ENCODE measurements around the gene KRTAP1-1. TPM values are rescaled to one million over a fixed set of nuclear protein-coding genes. Genes with fewer than 3 reads are reported as not detected.
A peak's percentile ranks its signal among the peaks of the same experiment; 100 is the strongest.

KRTAP1-1 gene
- total and polyA plus RNA-seq, 2 of the 8 experiments (the other 6 are each of a cell fraction or from before 2014, with no cell fraction given): not detected

- H3K18ac ChIP-seq (ENCODE audit: extremely low read depth, low read length): no peak overlapping the region
- no peaks in the 10 kb centered on the region for H4K20me1 ChIP-seq (replicated peaks in 1 of 2; ENCODE audit: control insufficient read depth in 1 of 2, insufficient read depth in 2 of 2, low read length in 2 of 2)
- no peak overlapping the region for H3K23ac ChIP-seq (ENCODE audit: insufficient read length)
- H2BK120ac ChIP-seq (replicated peaks; ENCODE audit: low read depth, low read length): no peak overlapping the region
- H3K79me1 ChIP-seq (ENCODE audit: low read depth, low read length): no peaks in the 10 kb centered on the region
- H3K56ac ChIP-seq (replicated peaks; ENCODE audit: insufficient read length, low read depth, low read length): no peak overlapping the region
- no peaks in the 10 kb centered on the region for H3K9me3 ChIP-seq (ENCODE audit: insufficient read depth in 2 of 2, low read depth in 1 of 2, low read length in 1 of 2)
- H3K9ac ChIP-seq (replicated peaks in 1 of 4; ENCODE audit: extremely low read depth in 1 of 4, low read depth in 3 of 4, low read length in 3 of 4): no peak overlapping the region
- no peak overlapping the region for H3K4me2 ChIP-seq (ENCODE audit: insufficient read depth in 1 of 2, low read depth in 2 of 2, low read length in 2 of 2)
- H4K5ac ChIP-seq (ENCODE audit: insufficient read length, low read depth, low read length): no peak overlapping the region
- no peaks in the 10 kb centered on the region for H3K79me2 ChIP-seq (ENCODE audit: control insufficient read depth in 1 of 2, insufficient read depth in 2 of 2, low read length in 2 of 2)
- no peak for TF ChIP-seq SIX5 (IDR thresholded peaks at IDR 0.05; ENCODE audit: low read depth, low read length)
- no peak for TF ChIP-seq SIRT6 (IDR thresholded peaks at IDR 0.05; ENCODE audit: low read length)
- TF ChIP-seq EGR1 (IDR thresholded peaks at IDR 0.05; ENCODE audit: borderline replicate concordance, low read depth, low read length): no peak
- no peak for TF ChIP-seq ATF2 (IDR thresholded peaks at IDR 0.05; ENCODE audit: low read length)
- no peak for TF ChIP-seq TBP (IDR thresholded peaks at IDR 0.05; ENCODE audit: low read depth, low read length)
- no peak for TF ChIP-seq GABPA (IDR thresholded peaks at IDR 0.05; ENCODE audit: borderline replicate concordance, insufficient read depth, low read length)
- TF ChIP-seq CREB1 (IDR thresholded peaks at IDR 0.05): no peak
- TF ChIP-seq FOSL1 (IDR thresholded peaks at IDR 0.05; ENCODE audit: insufficient read depth, low read depth, low read length): no peak
- TF ChIP-seq RBBP5 (IDR thresholded peaks at IDR 0.05; ENCODE audit: borderline replicate concordance, low read depth, low read length): no peak
- TF ChIP-seq NRF1 (IDR thresholded peaks at IDR 0.05; ENCODE audit: low read depth, low read length): no peak
- no peak for TF ChIP-seq CEBPB (IDR thresholded peaks at IDR 0.05; ENCODE audit: low read depth, low read length)
- TF ChIP-seq BRCA1 (IDR thresholded peaks at IDR 0.05; ENCODE audit: low read depth, low read length): no peak
- ChIA-PET POLR2A (ENCODE audit: partially characterized antibody) (no interaction called here), CTCF (ENCODE audit: partially characterized antibody) (interaction anchor here (0.9 to 1.1 kb wide), 2 partner anchors 10 to 37 kb away, joined by 3 to 4 read pairs; partner anchors contain the start of gene KRTAP3-1)
- no peaks in the 10 kb centered on the region for H3K23me2 ChIP-seq (ENCODE audit: low read depth, low read length)
- no peaks in the 10 kb centered on the region for H3K36me3 ChIP-seq (ENCODE audit: control insufficient read depth in 2 of 4, insufficient read depth in 4 of 4, low read length in 3 of 4)
- no peak overlapping the region for H2BK15ac ChIP-seq (ENCODE audit: low read length)
- H3K27ac ChIP-seq (ENCODE audit: low read depth, low read length): no peak overlapping the region
- H2BK12ac ChIP-seq (ENCODE audit: low read depth, low read length): no peak overlapping the region
- no peak overlapping the region for H3K4ac ChIP-seq (replicated peaks; ENCODE audit: insufficient read length, low read depth, low read length)
- H4K91ac ChIP-seq (replicated peaks; ENCODE audit: insufficient read length, low read length): no peak overlapping the region
- WGBS, 2 experiments (ENCODE audit: extremely low coverage in 1 of 2, insufficient coverage in 1 of 2, insufficient read length in 1 of 2, insufficient replicate concordance in 2 of 2, low coverage in 1 of 2, low lambda C conversion rate in 2 of 2, missing lambda C conversion rate in 1 of 2): 83% methylated on average over 3 of the region's 3 CpGs; no CpG with 5 or more reads in 1 of the 2 experiments
- H3K27me3 ChIP-seq (replicated peaks in 1 of 4; ENCODE audit: control insufficient read depth in 3 of 4, extremely low read depth in 1 of 4, insufficient read depth in 3 of 4, low read length in 3 of 4): no peaks in the 10 kb centered on the region; a peak in 1 of 7 replicates
- H3K4me1 ChIP-seq (replicated peaks in 1 of 4; ENCODE audit: control insufficient read depth in 3 of 4, insufficient read depth in 4 of 4, low read length in 3 of 4): no peaks in the 10 kb centered on the region
- no peak for FAIRE-seq
- H2BK5ac ChIP-seq (ENCODE audit: low read depth, low read length): no peak overlapping the region
- H4K8ac ChIP-seq (ENCODE audit: extremely low read depth, insufficient read depth, low read length): no peak overlapping the region
- H2BK20ac ChIP-seq (ENCODE audit: low read length): no peak overlapping the region
- peak overlapping the region; percentile 46; the same call in 1 of the 2 replicates for H2AFZ ChIP-seq (ENCODE audit: low read length)
- no peak for DNase-seq (ENCODE audit: low read depth in 1 of 2, low spot score in 2 of 2)
- H3K4me3 ChIP-seq (ENCODE audit: extremely low read depth in 1 of 4, insufficient read depth in 2 of 4, low read depth in 3 of 4, low read length in 4 of 4): no peak overlapping the region
- H2AK5ac ChIP-seq (ENCODE audit: low read depth, low read length): no peak overlapping the region
- no peak overlapping the region for H3K14ac ChIP-seq (ENCODE audit: insufficient read length)
These were observed 22.7 kb downstream of the KRTAP1-1 start for GRCh38 chr17:41018541-41018940.

Measured in H1 (cell line).